Tibial nerve (tissue), 4 donors: ENCODE data around the gene MMRN1. TPM values are rescaled to one million over a fixed set of nuclear protein-coding genes. Genes with fewer than 3 reads are reported as not detected.

Source experiments
- DNase-seq, 2 donors: peaks; one replicate each; pipeline ENCODE4 v3.0.0-alpha.2; 2019; ENCODE audit warnings: low spot score in 2 of 2
- H3K27ac ChIP-seq, 4 donors: fragments of 200-600 bp; sonication (generic) in 3 of 4; one replicate each; pipeline ENCODE4 v1.5.1; 2017 to 2019; ENCODE audit warnings: mild to moderate bottlenecking in 1 of 4
- H3K27me3 ChIP-seq, 2 donors: fragments of 200-600 bp; sonication (generic) in 1 of 2; one replicate each; pipeline versions ENCODE4 v1.5.1 to v1.6.0; 2017 to 2019
- H3K36me3 ChIP-seq, 3 donors: fragments of 200-600 bp; sonication (generic); one replicate each; pipeline ENCODE4 v1.5.1; 2018 to 2019
- H3K4me1 ChIP-seq, 4 donors: fragments of 200-600 bp; sonication (generic) in 3 of 4; one replicate each; pipeline ENCODE4 v1.5.1; 2017 to 2019
- H3K4me3 ChIP-seq, 4 donors: fragments of 200-600 bp; sonication (generic) in 3 of 4; one replicate each; pipeline ENCODE4 v1.5.1; 2017 to 2019; ENCODE audit warnings: mild to moderate bottlenecking in 1 of 4, moderate library complexity in 1 of 4
- H3K9me3 ChIP-seq, 4 donors: fragments of 200-600 bp; sonication (generic) in 3 of 4; one replicate each; pipeline ENCODE4 v1.5.1; 2017 to 2019
- EP300 ChIP-seq, 2 donors: sonication (generic); formaldehyde crosslinking; IDR thresholded peaks; one replicate each; pipeline ENCODE4 v1.6.1; 2017; ENCODE audit warnings: antibody characterized with exemption in 2 of 2, mild to moderate bottlenecking in 1 of 2
- POLR2A ChIP-seq, 2 donors: fragments of 450-650 bp; IDR thresholded peaks; one replicate each; pipeline ENCODE4 v1.6.1; 2017; ENCODE audit warnings: antibody characterized with exemption in 2 of 2, mild to moderate bottlenecking in 2 of 2, moderate library complexity in 2 of 2
- WGBS, 2 donors: methylation state at CpG; one replicate each; pipeline ENCODE4 v1.1.5; 2018; 5-methylcytosine and 5-hydroxymethylcytosine counted together
- total RNA-seq, 4 donors: library from RNA; depleted of rRNA; stranded (reverse); fragments of >200 nt; gene quantifications; one replicate each; pipeline ENCODE4 v1.1.0, GENCODE V29; 2016
- TF ChIP-seq, protein P1 (sequence below), 5 experiments: fragments of 200-600 bp in 3 of 5; fragments of 450-650 bp in 2 of 5; sonication (generic) in 3 of 5; IDR thresholded peaks; one replicate each; pipeline ENCODE4 v1.5.1; 2016 to 2019; ENCODE audit warnings: antibody characterized with exemption in 5 of 5, mild to moderate bottlenecking in 3 of 5, moderate library complexity in 2 of 5

The MMRN1 gene
- total RNA-seq, 4 donors from 2014 or later, result 12.0 to 50.1 (median 22.9) TPM

DNA sequence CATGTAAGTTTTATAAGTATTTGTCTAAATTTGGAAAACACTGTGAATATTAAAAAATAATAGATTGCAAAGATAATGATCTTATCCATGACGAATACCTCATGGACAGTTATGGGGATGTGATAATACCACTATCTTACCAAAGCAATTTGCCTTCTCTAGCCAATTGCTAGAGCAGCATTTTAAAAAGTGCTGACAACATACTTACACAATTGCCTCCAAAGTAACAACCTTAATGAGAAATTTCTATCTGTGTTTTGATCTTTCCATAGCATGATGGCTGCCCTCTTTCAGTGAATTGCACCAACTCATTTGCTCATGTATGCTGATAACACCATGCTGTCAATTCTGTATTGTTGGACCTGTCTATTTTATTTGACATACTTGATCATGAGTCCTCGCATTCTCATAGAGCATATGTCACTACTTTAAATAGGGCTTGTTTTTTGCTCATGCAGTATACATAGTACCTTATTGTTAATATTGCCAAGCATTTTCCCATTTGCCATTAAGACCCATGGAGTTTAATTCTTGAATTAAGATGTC is 87.2 kb downstream of the MMRN1 start:
- Histone ChIP-seq H3K4me1 (no peaks in the 10 kb centered on the region), H3K4me3 (no peak overlapping the region), H3K9me3 (no peaks in the 10 kb centered on the region), H3K27ac (no peak overlapping the region), H3K27me3 (no peaks in the 10 kb centered on the region), H3K36me3 (no peaks in the 10 kb centered on the region)
- no peak for DNase-seq
- TF ChIP-seq, protein P1, sequence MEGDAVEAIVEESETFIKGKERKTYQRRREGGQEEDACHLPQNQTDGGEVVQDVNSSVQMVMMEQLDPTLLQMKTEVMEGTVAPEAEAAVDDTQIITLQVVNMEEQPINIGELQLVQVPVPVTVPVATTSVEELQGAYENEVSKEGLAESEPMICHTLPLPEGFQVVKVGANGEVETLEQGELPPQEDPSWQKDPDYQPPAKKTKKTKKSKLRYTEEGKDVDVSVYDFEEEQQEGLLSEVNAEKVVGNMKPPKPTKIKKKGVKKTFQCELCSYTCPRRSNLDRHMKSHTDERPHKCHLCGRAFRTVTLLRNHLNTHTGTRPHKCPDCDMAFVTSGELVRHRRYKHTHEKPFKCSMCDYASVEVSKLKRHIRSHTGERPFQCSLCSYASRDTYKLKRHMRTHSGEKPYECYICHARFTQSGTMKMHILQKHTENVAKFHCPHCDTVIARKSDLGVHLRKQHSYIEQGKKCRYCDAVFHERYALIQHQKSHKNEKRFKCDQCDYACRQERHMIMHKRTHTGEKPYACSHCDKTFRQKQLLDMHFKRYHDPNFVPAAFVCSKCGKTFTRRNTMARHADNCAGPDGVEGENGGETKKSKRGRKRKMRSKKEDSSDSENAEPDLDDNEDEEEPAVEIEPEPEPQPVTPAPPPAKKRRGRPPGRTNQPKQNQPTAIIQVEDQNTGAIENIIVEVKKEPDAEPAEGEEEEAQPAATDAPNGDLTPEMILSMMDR (IDR thresholded peaks at IDR 0.05), result no peak
- TF ChIP-seq POLR2A (IDR thresholded peaks at IDR 0.05) (no peak), EP300 (IDR thresholded peaks at IDR 0.05) (no peak)
- WGBS, 2 donors, result 91 to 94% methylated on average over 2 of the region's 2 CpGs

- 85 to 86% methylated on average over 2 of the region's 2 CpGs for WGBS, 2 donors
- H3K27me3 ChIP-seq, result no peaks in the 10 kb centered on the region
- no peaks in the 10 kb centered on the region for H3K4me1 ChIP-seq
- no peaks in the 10 kb centered on the region for H3K9me3 ChIP-seq
- TF ChIP-seq POLR2A (IDR thresholded peaks at IDR 0.05), result no peak
- TF ChIP-seq EP300 (IDR thresholded peaks at IDR 0.05), result no peak
- TF ChIP-seq, protein P1 (IDR thresholded peaks at IDR 0.05), result no peak
- H3K27ac ChIP-seq, result no peak overlapping the region
- no peaks in the 10 kb centered on the region for H3K36me3 ChIP-seq
- H3K4me3 ChIP-seq, result no peak overlapping the region
- DNase-seq, result no peak
Observed at GRCh38 chr4:89988268-89988667, 93.6 kb downstream of the MMRN1 start.

- Histone ChIP-seq H3K27me3 (no peaks in the 10 kb centered on the region), H3K36me3 (no peaks in the 10 kb centered on the region), H3K27ac (no peak overlapping the region), H3K4me1 (no peaks in the 10 kb centered on the region), H3K9me3 (no peaks in the 10 kb centered on the region), H3K4me3 (no peak overlapping the region)
- TF ChIP-seq POLR2A (IDR thresholded peaks at IDR 0.05), result no peak
- no peak for TF ChIP-seq EP300 (IDR thresholded peaks at IDR 0.05)
- TF ChIP-seq, protein P1 (IDR thresholded peaks at IDR 0.05), result no peak
- no peak for DNase-seq
- 44 to 51% methylated on average over 1 of the region's 1 CpG for WGBS, 2 donors
Observed at GRCh38 chr4:89992744-89993143, 98.1 kb downstream of the MMRN1 start.

- H3K9me3 ChIP-seq, result no peaks in the 10 kb centered on the region
- DNase-seq, result no peak
- H3K36me3 ChIP-seq, result no peaks in the 10 kb centered on the region
- H3K4me1 ChIP-seq, result no peaks in the 10 kb centered on the region
- no peaks in the 10 kb centered on the region for H3K27me3 ChIP-seq
- H3K27ac ChIP-seq, result no peak overlapping the region
- no peak for TF ChIP-seq EP300 (IDR thresholded peaks at IDR 0.05)
- TF ChIP-seq, protein P1 (IDR thresholded peaks at IDR 0.05), result no peak
- WGBS, 2 donors, result 59 to 70% methylated on average over 3 of the region's 3 CpGs
- H3K4me3 ChIP-seq, result no peak overlapping the region
Observed at GRCh38 chr4:89994176-89994873, 99.7 kb downstream of the MMRN1 start.

GRCh38 chr4:89995006-89995405 is 100.4 kb downstream of the MMRN1 start:
- TF ChIP-seq, protein P1 (IDR thresholded peaks at IDR 0.05), result no peak
- TF ChIP-seq EP300 (IDR thresholded peaks at IDR 0.05), result no peak
- TF ChIP-seq POLR2A (IDR thresholded peaks at IDR 0.05), result no peak
- H3K9me3 ChIP-seq, result no peaks in the 10 kb centered on the region
- no peak overlapping the region for H3K27ac ChIP-seq
- DNase-seq, result no peak
- no peak overlapping the region for H3K4me3 ChIP-seq
- H3K27me3 ChIP-seq, result no peaks in the 10 kb centered on the region
- no peaks in the 10 kb centered on the region for H3K36me3 ChIP-seq
- no peaks in the 10 kb centered on the region for H3K4me1 ChIP-seq
- WGBS, 2 donors, result 49 to 71% methylated on average over 4 of the region's 4 CpGs
